Astrocyte (in vitro differentiated cells and primary cell): ENCODE results near the gene BPI. TPM values are rescaled to one million over a fixed set of nuclear protein-coding genes. Genes with fewer than 3 reads are reported as not detected.

ENCODE experiments used
- DNase-seq: peaks from one replicate; pipeline ENCODE4 v3.0.0-alpha.2; 2010; ENCODE audit warnings: low read depth
- FAIRE-seq: peaks from 2 replicates; lab custom pipeline; 2011; peaks lifted over from hg19 to GRCh38; lab: Jason Lieb, UNC
- H2AFZ ChIP-seq: 2 replicates; pipeline ENCODE4 v1.6.0; 2012; ENCODE audit warnings: low read depth, low read length, inconsistent platforms
- H3K27ac ChIP-seq: 2 replicates; pipeline ENCODE4 v1.5.1; 2011; ENCODE audit warnings: low read depth, low read length, inconsistent platforms
- H3K27me3 ChIP-seq: 2 replicates; pipeline ENCODE4 v1.6.0; 2011; ENCODE audit warnings: low read length, inconsistent platforms; ENCODE audit not compliant: insufficient read depth
- H3K36me3 ChIP-seq: 2 replicates; pipeline ENCODE4 v1.5.1; 2011; ENCODE audit warnings: low read length, inconsistent platforms; ENCODE audit not compliant: insufficient read depth
- H3K4me1 ChIP-seq: 2 replicates; pipeline ENCODE4 v1.5.1; 2011; ENCODE audit warnings: low read length, inconsistent platforms; ENCODE audit not compliant: insufficient read depth
- H3K4me2 ChIP-seq: 2 replicates; pipeline ENCODE4 v1.6.0; 2012; ENCODE audit warnings: low read length, inconsistent platforms
- H3K4me3 ChIP-seq: 2 replicates; pipeline ENCODE4 v1.5.1; 2011; ENCODE audit warnings: low read depth, mild to moderate bottlenecking, low read length, inconsistent platforms; ENCODE audit not compliant: insufficient read depth
- H3K79me2 ChIP-seq: 2 replicates; pipeline ENCODE4 v1.6.0; 2012; ENCODE audit warnings: mild to moderate bottlenecking, low read length, inconsistent platforms; ENCODE audit not compliant: insufficient read depth
- H3K9ac ChIP-seq: 2 replicates; pipeline ENCODE4 v1.6.0; 2012; ENCODE audit warnings: mild to moderate bottlenecking, low read length, inconsistent platforms
- H3K9me3 ChIP-seq: 2 replicates; pipeline ENCODE4 v1.5.1; 2012; ENCODE audit warnings: low read depth, mild to moderate bottlenecking, low read length, inconsistent platforms; ENCODE audit not compliant: insufficient read depth
- H4K20me1 ChIP-seq: 2 replicates; pipeline ENCODE4 v1.6.0; 2012; ENCODE audit warnings: low read length, inconsistent platforms; ENCODE audit not compliant: insufficient read depth
- H3K27ac Mint-ChIP-seq: one replicate; pipeline ENCODE4 v1.8.0; 2021; ENCODE audit warnings: mild to moderate bottlenecking, mixed read lengths; ENCODE audit not compliant: unreplicated experiment
- H3K27me3 Mint-ChIP-seq: one replicate; pipeline ENCODE4 v1.8.0; 2021; ENCODE audit warnings: low read depth, mixed read lengths; ENCODE audit not compliant: unreplicated experiment
- H3K36me3 Mint-ChIP-seq: one replicate; pipeline ENCODE4 v1.8.0; 2021; ENCODE audit warnings: low read depth, mixed read lengths; ENCODE audit not compliant: unreplicated experiment
- H3K4me1 Mint-ChIP-seq: one replicate; pipeline ENCODE4 v1.8.0; 2021; ENCODE audit warnings: low read depth, mixed read lengths; ENCODE audit not compliant: unreplicated experiment
- H3K4me3 Mint-ChIP-seq: one replicate; pipeline ENCODE4 v1.8.0; 2021; ENCODE audit warnings: mild to moderate bottlenecking, moderate library complexity, mixed read lengths; ENCODE audit not compliant: unreplicated experiment
- H3K9me3 Mint-ChIP-seq: one replicate; pipeline ENCODE4 v1.8.0; 2021; ENCODE audit warnings: mild to moderate bottlenecking, mixed read lengths; ENCODE audit not compliant: unreplicated experiment
- CTCF ChIP-seq: IDR thresholded peaks from 2 replicates; pipeline ENCODE4 v1.5.1; 2011; ENCODE audit warnings: low read depth, mild to moderate bottlenecking, inconsistent platforms, low read length, moderate library complexity; ENCODE audit not compliant: insufficient read depth
- EZH2 ChIP-seq: IDR thresholded peaks from 2 replicates; pipeline ENCODE4 v1.6.1; 2012; ENCODE audit warnings: mild to moderate bottlenecking, low read length, inconsistent platforms; ENCODE audit not compliant: insufficient read depth
- total RNA-seq: library from RNA; stranded (reverse); gene quantifications from 2 replicates; pipeline ENCODE4 v1.2.1, GENCODE V29; 2021

Gene BPI
- total RNA-seq, 1 donor from 2014 or later = not detected

GRCh38 chr20:38325167-38325566, 21.2 kb downstream of the BPI start:
- H3K9me3 ChIP-seq = no peaks in the 10 kb centered on the region
- FAIRE-seq (no peak), DNase-seq (no peak)
- no peaks in the 10 kb centered on the region for H3K36me3 Mint-ChIP-seq
- H3K36me3 ChIP-seq = no peaks in the 10 kb centered on the region
- no peak overlapping the region for H3K4me3 Mint-ChIP-seq
- no peak overlapping the region for H3K9ac ChIP-seq
- peaks cover 9% of the 10 kb centered on the region for H3K27me3 ChIP-seq
- peaks cover 4% of the 10 kb centered on the region for H3K4me1 ChIP-seq
- H4K20me1 ChIP-seq = no peaks in the 10 kb centered on the region
- no peak overlapping the region for H3K4me2 ChIP-seq
- peaks cover 4% of the 10 kb centered on the region for H3K4me1 Mint-ChIP-seq
- H3K9me3 Mint-ChIP-seq = peaks cover 6% of the 10 kb centered on the region
- H3K27ac ChIP-seq = no peak overlapping the region
- H2AFZ ChIP-seq = no peak overlapping the region
- H3K27ac Mint-ChIP-seq = no peak overlapping the region
- peaks cover 49% of the 10 kb centered on the region for H3K27me3 Mint-ChIP-seq
- no peak overlapping the region for H3K4me3 ChIP-seq
- no peaks in the 10 kb centered on the region for H3K79me2 ChIP-seq
- no peak for TF ChIP-seq EZH2
- no peak for TF ChIP-seq CTCF

- H3K36me3 ChIP-seq = no peaks in the 10 kb centered on the region
- H3K27ac ChIP-seq = no peak overlapping the region
- no peak overlapping the region for H2AFZ ChIP-seq
- no peak overlapping the region for H3K9ac ChIP-seq
- peaks cover 9% of the 10 kb centered on the region for H3K27me3 ChIP-seq
- FAIRE-seq (no peak), DNase-seq (no peak)
- H3K27ac Mint-ChIP-seq = no peak overlapping the region
- no peak overlapping the region for H3K4me3 Mint-ChIP-seq
- no peaks in the 10 kb centered on the region for H3K36me3 Mint-ChIP-seq
- peaks cover 51% of the 10 kb centered on the region for H3K27me3 Mint-ChIP-seq
- H3K9me3 Mint-ChIP-seq = peaks cover 6% of the 10 kb centered on the region
- H3K4me1 ChIP-seq = no peaks in the 10 kb centered on the region
- H3K4me1 Mint-ChIP-seq = no peaks in the 10 kb centered on the region
- TF ChIP-seq EZH2 = no peak
- TF ChIP-seq CTCF = no peak
- H3K4me3 ChIP-seq = no peak overlapping the region
- H3K79me2 ChIP-seq = no peaks in the 10 kb centered on the region
- no peak overlapping the region for H3K4me2 ChIP-seq
- H3K9me3 ChIP-seq = no peaks in the 10 kb centered on the region
- H4K20me1 ChIP-seq = no peaks in the 10 kb centered on the region
Measured at GRCh38 chr20:38325905-38326304, 21.9 kb downstream of the BPI start.

GRCh38 chr20:38326309-38326708, 22.4 kb downstream of the BPI start:
- Mint-ChIP-seq H3K27ac (no peak overlapping the region), H3K36me3 (no peaks in the 10 kb centered on the region), H3K4me3 (no peak overlapping the region), H3K9me3 (peaks cover 6% of the 10 kb centered on the region), H3K4me1 (no peaks in the 10 kb centered on the region), H3K27me3 (peaks cover 55% of the 10 kb centered on the region)
- Histone ChIP-seq H3K4me2 (no peak overlapping the region), H3K36me3 (no peaks in the 10 kb centered on the region), H3K9ac (no peak overlapping the region), H3K27ac (no peak overlapping the region), H3K9me3 (no peaks in the 10 kb centered on the region), H3K4me1 (no peaks in the 10 kb centered on the region), H3K4me3 (no peak overlapping the region), H3K79me2 (no peaks in the 10 kb centered on the region), H3K27me3 (peaks cover 9% of the 10 kb centered on the region), H2AFZ (no peak overlapping the region), H4K20me1 (no peaks in the 10 kb centered on the region)
- FAIRE-seq (no peak), DNase-seq (no peak)
- no peak for TF ChIP-seq EZH2
- TF ChIP-seq CTCF = no peak
